Karpas-422 (cell line): ENCODE results near the gene LSM4. TPM values are rescaled to one million over a fixed set of nuclear protein-coding genes. Genes with fewer than 3 reads are reported as not detected.
"Not testable (repeated sequence)": the region's sequence is repeated elsewhere in the genome, so short reads cannot be mapped to it uniquely, and the experiment has no call there.

Experiments used
- DNase-seq: peaks from one replicate; pipeline ENCODE4 v3.0.0-alpha.2; 2015
- H2AFZ ChIP-seq: fragments of 200-600 bp; sonication (generic); 2 replicates; pipeline ENCODE4 v1.6.1; 2014; ENCODE audit warnings: antibody characterized with exemption, low read length, mixed read lengths
- H3K27ac ChIP-seq: fragments of 200-600 bp; sonication (generic); 2 replicates; pipeline ENCODE4 v1.5.1; 2014; ENCODE audit warnings: mild to moderate bottlenecking, low read length, moderate library complexity
- H3K27me3 ChIP-seq: fragments of 200-600 bp; sonication (generic); 2 replicates; pipeline ENCODE4 v1.6.1; 2014; ENCODE audit warnings: low read length, mixed read lengths
- H3K36me3 ChIP-seq: fragments of 200-600 bp; sonication (generic); 2 replicates; pipeline ENCODE4 v1.6.1; 2014; ENCODE audit warnings: low read length, mixed read lengths; ENCODE audit not compliant: insufficient read depth
- H3K4me1 ChIP-seq: fragments of 200-600 bp; sonication (generic); 2 replicates; pipeline ENCODE4 v1.6.1; 2014; ENCODE audit warnings: mild to moderate bottlenecking, low read length, mixed read lengths
- H3K4me2 ChIP-seq: fragments of 200-600 bp; sonication (generic); 2 replicates; pipeline ENCODE4 v1.6.1; 2014; ENCODE audit warnings: low read length, low read depth, mild to moderate bottlenecking; ENCODE audit not compliant: poor library complexity, severe bottlenecking
- H3K4me3 ChIP-seq: fragments of 200-600 bp; sonication (generic); 2 replicates; pipeline ENCODE4 v1.5.1; 2014; ENCODE audit warnings: mild to moderate bottlenecking, antibody characterized with exemption, low read length, mixed read lengths
- H3K79me2 ChIP-seq: fragments of 200-600 bp; sonication (generic); 2 replicates; pipeline ENCODE4 v1.6.1; 2014; ENCODE audit warnings: mild to moderate bottlenecking, low read length, mixed read lengths
- H3K9ac ChIP-seq: fragments of 200-600 bp; sonication (generic); 2 replicates; pipeline ENCODE4 v1.6.0; 2014; ENCODE audit warnings: low read length
- H3K9me2 ChIP-seq: fragments of 200-600 bp; sonication (generic), shearing (Covaris generic); replicated peaks from 2 replicates; pipeline ENCODE4 v1.6.0; 2014; ENCODE audit warnings: mild to moderate bottlenecking, low read length, moderate library complexity; ENCODE audit not compliant: insufficient read depth
- H3K9me3 ChIP-seq: fragments of 300-700, 200-600 bp; sonication (generic); 2 replicates; pipeline ENCODE4 v1.6.1; 2014; ENCODE audit warnings: low read length, mixed read lengths
- H4K20me1 ChIP-seq: fragments of 200-600 bp; sonication (generic); 2 replicates; pipeline ENCODE4 v1.6.1; 2014; ENCODE audit warnings: mild to moderate bottlenecking, antibody characterized with exemption, low read length, low read depth; ENCODE audit not compliant: insufficient read depth
- total RNA-seq: library from RNA; depleted of rRNA; stranded (reverse); fragments of >200 nt; shearing (Covaris generic); gene quantifications from 2 replicates; pipeline ENCODE4 v1.2.3, GENCODE V29; 2014; ENCODE audit warnings: low replicate concordance; rRNA removed

LSM4 gene
- 198 and 359 TPM in 2 replicates for total RNA-seq

GRCh38 chr19:18322759-18323460 lies at the start of gene LSM4:
Gene LSM4 (minus strand): TSS chr19:18323076. CDS start chr19:18323020, 56 bp downstream.
- H3K4me1 ChIP-seq = peaks cover 19% of the 10 kb centered on the region
- peaks cover 34% of the 10 kb centered on the region for H3K79me2 ChIP-seq
- H3K4me2 ChIP-seq = peak within 1 kb of the TSS; percentile 93
- peak within 1 kb of the TSS; percentile 84 for H3K27ac ChIP-seq
- H2AFZ ChIP-seq = peak within 1 kb of the TSS; percentile 66; the same call in 1 of the 2 replicates
- H3K9me2 ChIP-seq = no peaks in the 10 kb centered on the region
- H3K36me3 ChIP-seq = no peaks in the 10 kb centered on the region
- H4K20me1 ChIP-seq = no peaks in the 10 kb centered on the region
- peak within 1 kb of the TSS; percentile 95 for H3K9ac ChIP-seq
- peak within 1 kb of the TSS; percentile 91 for H3K4me3 ChIP-seq
- H3K9me3 ChIP-seq = no peaks in the 10 kb centered on the region
- peak; percentile 100 for DNase-seq
- H3K27me3 ChIP-seq = no peaks in the 10 kb centered on the region

- Histone ChIP-seq H4K20me1 (no peaks in the 10 kb centered on the region), H3K4me2 (no peak overlapping the region), H3K27ac (no peak overlapping the region), H3K79me2 (no peaks in the 10 kb centered on the region), H3K4me1 (no peaks in the 10 kb centered on the region), H3K9me3 (no peaks in the 10 kb centered on the region), H3K27me3 (no peaks in the 10 kb centered on the region), H2AFZ (no peak overlapping the region), H3K9me2 (no peaks in the 10 kb centered on the region), H3K36me3 (no peaks in the 10 kb centered on the region), H3K4me3 (no peak overlapping the region), H3K9ac (no peak overlapping the region)
- no peak for DNase-seq
Observed at GRCh38 chr19:18368504-18369222, 45.8 kb upstream of the LSM4 start.

GRCh38 chr19:18366021-18366435 lies 43.2 kb upstream of the LSM4 start:
- no peaks in the 10 kb centered on the region for H3K36me3 ChIP-seq
- H3K4me2 ChIP-seq = no peak overlapping the region
- no peak overlapping the region for H3K4me3 ChIP-seq
- no peaks in the 10 kb centered on the region for H3K4me1 ChIP-seq
- DNase-seq = no peak
- H3K9me3 ChIP-seq = no peaks in the 10 kb centered on the region
- H3K79me2 ChIP-seq = no peaks in the 10 kb centered on the region
- no peak overlapping the region for H3K9ac ChIP-seq
- H3K27me3 ChIP-seq = no peaks in the 10 kb centered on the region
- no peak overlapping the region for H3K27ac ChIP-seq
- H4K20me1 ChIP-seq = no peaks in the 10 kb centered on the region
- H2AFZ ChIP-seq = no peak overlapping the region
- no peaks in the 10 kb centered on the region for H3K9me2 ChIP-seq

GRCh38 chr19:18364826-18365528 lies 42.1 kb upstream of the LSM4 start:
- H3K4me2 ChIP-seq = no peak overlapping the region
- H2AFZ ChIP-seq = no peak overlapping the region
- no peak for DNase-seq
- no peaks in the 10 kb centered on the region for H3K9me3 ChIP-seq
- H4K20me1 ChIP-seq = no peaks in the 10 kb centered on the region
- no peaks in the 10 kb centered on the region for H3K79me2 ChIP-seq
- H3K4me3 ChIP-seq = no peak overlapping the region
- no peak overlapping the region for H3K9ac ChIP-seq
- no peaks in the 10 kb centered on the region for H3K27me3 ChIP-seq
- H3K4me1 ChIP-seq = no peaks in the 10 kb centered on the region
- H3K9me2 ChIP-seq = no peaks in the 10 kb centered on the region
- H3K36me3 ChIP-seq = no peaks in the 10 kb centered on the region
- H3K27ac ChIP-seq = no peak overlapping the region

GRCh38 chr19:18364277-18364825 lies 41.5 kb upstream of the LSM4 start:
- not testable (repeated sequence) for H2AFZ ChIP-seq, H3K27ac ChIP-seq, H3K9me2 ChIP-seq, DNase-seq, H3K27me3 ChIP-seq, H3K9me3 ChIP-seq, H3K36me3 ChIP-seq, H4K20me1 ChIP-seq, H3K4me1 ChIP-seq, H3K79me2 ChIP-seq, H3K4me2 ChIP-seq, H3K9ac ChIP-seq, H3K4me3 ChIP-seq

- H3K9me2 ChIP-seq = no peaks in the 10 kb centered on the region
Observed at GRCh38 chr19:18363787-18364186, 40.9 kb upstream of the LSM4 start.

GRCh38 chr19:18362934-18363542 lies 40.2 kb upstream of the LSM4 start:
- no peak overlapping the region for H3K9ac ChIP-seq
- no peaks in the 10 kb centered on the region for H3K27me3 ChIP-seq
- no peaks in the 10 kb centered on the region for H3K9me2 ChIP-seq
- no peaks in the 10 kb centered on the region for H3K36me3 ChIP-seq
- no peaks in the 10 kb centered on the region for H4K20me1 ChIP-seq
- no peak overlapping the region for H2AFZ ChIP-seq
- H3K27ac ChIP-seq = no peak overlapping the region
- H3K79me2 ChIP-seq = no peaks in the 10 kb centered on the region
- H3K4me2 ChIP-seq = no peak overlapping the region
- no peak for DNase-seq
- H3K4me1 ChIP-seq = no peaks in the 10 kb centered on the region
- H3K9me3 ChIP-seq = no peaks in the 10 kb centered on the region
- no peak overlapping the region for H3K4me3 ChIP-seq

More at GRCh38 chr19:18363787-18364186, 40.9 kb upstream of the LSM4 start:
- no peak overlapping the region for H2AFZ ChIP-seq
- H3K79me2 ChIP-seq = no peaks in the 10 kb centered on the region
- no peaks in the 10 kb centered on the region for H3K27me3 ChIP-seq
- no peaks in the 10 kb centered on the region for H3K9me3 ChIP-seq
- no peak for DNase-seq
- H3K27ac ChIP-seq = no peak overlapping the region
- no peaks in the 10 kb centered on the region for H3K36me3 ChIP-seq
- no peak overlapping the region for H3K4me3 ChIP-seq
- no peak overlapping the region for H3K4me2 ChIP-seq
- no peaks in the 10 kb centered on the region for H4K20me1 ChIP-seq
- H3K9ac ChIP-seq = no peak overlapping the region
- H3K4me1 ChIP-seq = no peaks in the 10 kb centered on the region
